Measurements from ENCODE around the gene IDH3G. TPM values are rescaled to one million over a fixed set of nuclear protein-coding genes. Genes with fewer than 3 reads are reported as not detected.

The IDH3G gene
- total and polyA plus RNA-seq, 2 of the 8 experiments (the other 6 are each of a cell fraction or from before 2014, with no cell fraction given): 39.4 to 66.7 TPM

DNA sequence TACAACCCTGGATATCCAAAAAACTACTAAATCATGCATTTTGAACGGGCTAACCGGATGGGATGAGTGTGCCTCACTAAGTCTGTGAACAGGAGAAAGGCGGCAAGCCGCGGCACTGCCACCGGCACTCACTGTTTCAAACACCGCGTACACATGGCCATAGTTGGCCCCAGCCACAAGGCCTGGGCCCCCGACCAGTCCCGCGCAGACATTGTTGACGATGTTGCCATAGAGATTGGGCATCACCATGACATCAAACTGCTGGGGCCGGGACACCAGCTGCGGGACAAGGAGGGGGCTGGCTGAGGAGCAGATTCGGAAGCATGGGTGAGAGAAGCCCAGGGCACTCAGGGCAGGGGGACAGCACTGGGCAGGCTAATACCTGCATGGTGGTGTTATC, 7.5 kb downstream of the IDH3G start:
- CTCF ChIA-PET (ENCODE audit: partially characterized antibody): interaction anchor here (0.9 to 1.1 kb wide), 2 partner anchors 9 to 227 kb away, joined by 3 to 5 read pairs; no protein-coding TSS in a partner anchor
- Histone ChIP-seq H4K91ac (replicated peaks; ENCODE audit: insufficient read length, low read length) (no peak overlapping the region), H4K8ac (ENCODE audit: extremely low read depth, insufficient read depth, low read length) (no peak overlapping the region), H2AK5ac (ENCODE audit: low read depth, low read length) (no peak overlapping the region), H2BK15ac (ENCODE audit: low read length) (no peak overlapping the region), H2BK12ac (ENCODE audit: low read depth, low read length) (no peak overlapping the region), H3K14ac (ENCODE audit: insufficient read length) (no peak overlapping the region), H2BK5ac (ENCODE audit: low read depth, low read length) (no peak overlapping the region), H3K56ac (replicated peaks; ENCODE audit: insufficient read length, low read depth, low read length) (no peak overlapping the region), H3K9me3 (ENCODE audit: insufficient read depth in 2 of 2, low read depth in 1 of 2, low read length in 1 of 2) (no peaks in the 10 kb centered on the region), H2BK120ac (replicated peaks; ENCODE audit: low read depth, low read length) (no peak overlapping the region), H3K4me2 (ENCODE audit: insufficient read depth in 1 of 2, low read depth in 2 of 2, low read length in 2 of 2) (no peak overlapping the region), H4K5ac (ENCODE audit: insufficient read length, low read depth, low read length) (no peak overlapping the region), H3K27me3 (replicated peaks in 1 of 4; ENCODE audit: control insufficient read depth in 3 of 4, extremely low read depth in 1 of 4, insufficient read depth in 3 of 4, low read length in 3 of 4) (no peaks in the 10 kb centered on the region), H3K4ac (replicated peaks; ENCODE audit: insufficient read length, low read depth, low read length) (no peak overlapping the region), H3K4me1 (replicated peaks in 1 of 4; ENCODE audit: control insufficient read depth in 3 of 4, insufficient read depth in 4 of 4, low read length in 3 of 4) (no peaks in the 10 kb centered on the region), H3K4me3 (ENCODE audit: extremely low read depth in 1 of 4, insufficient read depth in 2 of 4, low read depth in 3 of 4, low read length in 4 of 4) (no peak overlapping the region), H2AFZ (ENCODE audit: low read length) (no peak overlapping the region), H3K23me2 (ENCODE audit: low read depth, low read length) (no peaks in the 10 kb centered on the region), H3K9ac (replicated peaks in 1 of 4; ENCODE audit: extremely low read depth in 1 of 4, low read depth in 3 of 4, low read length in 3 of 4) (no peak overlapping the region), H3K79me1 (ENCODE audit: low read depth, low read length) (no peaks in the 10 kb centered on the region; the same call in 1 of the 2 replicates), H3K27ac (ENCODE audit: low read depth, low read length) (no peak overlapping the region), H3K79me2 (ENCODE audit: control insufficient read depth in 1 of 2, insufficient read depth in 2 of 2, low read length in 2 of 2) (0 out of 4 replicates have a peak, but pooled peaks cover 0 to 5% of the 10 kb centered on the region in 2 experiments), H3K23ac (ENCODE audit: insufficient read length) (no peak overlapping the region), H2BK20ac (ENCODE audit: low read length) (no peak overlapping the region), H3K36me3 (ENCODE audit: control insufficient read depth in 2 of 4, insufficient read depth in 4 of 4, low read length in 3 of 4) (peaks cover 0 to 10% (median 0%) of the 10 kb centered on the region in 4 experiments; a peak in 2 of 8 replicates), H4K20me1 (replicated peaks in 1 of 2; ENCODE audit: control insufficient read depth in 1 of 2, insufficient read depth in 2 of 2, low read length in 2 of 2) (peaks cover 0 to 2% of the 10 kb centered on the region in 2 experiments), H3K18ac (ENCODE audit: extremely low read depth, low read length) (no peak overlapping the region)
- DNase-seq (ENCODE audit: low read depth in 1 of 2, low spot score in 2 of 2) (no peak), FAIRE-seq (no peak)
- POLR2A ChIA-PET (ENCODE audit: partially characterized antibody): interaction anchor here (1.9 kb wide), 1 partner anchor 14 kb away, joined by 4 read pairs; no protein-coding TSS in a partner anchor
- 98% methylated on average over 11 of the region's 15 CpGs; no CpG with 5 or more reads in 1 of the 2 experiments for WGBS, 2 experiments (ENCODE audit: extremely low coverage in 1 of 2, insufficient coverage in 1 of 2, insufficient read length in 1 of 2, insufficient replicate concordance in 2 of 2, low coverage in 1 of 2, low lambda C conversion rate in 2 of 2, missing lambda C conversion rate in 1 of 2)
- no peak for TF ChIP-seq MAX (IDR thresholded peaks at IDR 0.05)

Data from H1 (cell line).